ENCODE results near the gene LARP4B. TPM values are rescaled to one million over a fixed set of nuclear protein-coding genes. Genes with fewer than 3 reads are reported as not detected.

LARP4B gene
- polyA plus RNA-seq, 1 of the 3 experiments (the other 2 are of a cell fraction): 23.3 TPM

- H2AFZ ChIP-seq (ENCODE audit: low read depth): no peak overlapping the region
- no peaks in the 10 kb centered on the region for H3K27me3 ChIP-seq (ENCODE audit: insufficient read depth)
- peaks cover 0 to 2% of the 10 kb centered on the region in 2 experiments; a peak in 1 of 4 replicates for H3K4me1 ChIP-seq (ENCODE audit: control insufficient read depth in 1 of 2, insufficient read depth in 2 of 2, low read depth in 1 of 2, low read length in 1 of 2)
- H3K4me3 ChIP-seq (ENCODE audit: low read depth in 2 of 2, low read length in 1 of 2): no peak overlapping the region
- no peak overlapping the region for H3K27ac ChIP-seq (ENCODE audit: low read depth in 2 of 2, low read length in 1 of 2)
- CTCF ChIA-PET: no interaction called here
- POLR2A ChIA-PET: no interaction called here
- WGBS (ENCODE audit: low lambda C conversion rate): 94% methylated on average over 7 of the region's 7 CpGs
- H4K20me1 ChIP-seq (ENCODE audit: insufficient read depth): no peaks in the 10 kb centered on the region
- no peak overlapping the region for H3K9ac ChIP-seq
- DNase-seq: no peak
- TF ChIP-seq USF2 (IDR thresholded peaks at IDR 0.05; ENCODE audit: borderline replicate concordance, low read depth, low read length): no peak
- TF ChIP-seq YY1 (IDR thresholded peaks at IDR 0.05; ENCODE audit: low read depth): no peak
- TF ChIP-seq NFIC (IDR thresholded peaks at IDR 0.05; ENCODE audit: borderline replicate concordance): no peak
- no peak for TF ChIP-seq USF1 (IDR thresholded peaks at IDR 0.05; ENCODE audit: borderline replicate concordance, low read depth)
- no peak for TF ChIP-seq TAF1 (IDR thresholded peaks at IDR 0.05; ENCODE audit: borderline replicate concordance, low read depth, low read length)
- no peak for TF ChIP-seq RCOR1 (IDR thresholded peaks at IDR 0.05; ENCODE audit: low read length)
- TF ChIP-seq SMC3 (IDR thresholded peaks at IDR 0.05; ENCODE audit: low read depth, low read length): no peak
- no peak for TF ChIP-seq GABPA (IDR thresholded peaks at IDR 0.05; ENCODE audit: low read depth)
- TF ChIP-seq ZBTB33 (IDR thresholded peaks at IDR 0.05; ENCODE audit: borderline replicate concordance, low read depth): no peak
- TF ChIP-seq CTCF (IDR thresholded peaks at IDR 0.05): no peak
- TF ChIP-seq PBX3 (IDR thresholded peaks at IDR 0.05): no peak
- TF ChIP-seq GATA2 (CRISPR knock-in tag; IDR thresholded peaks at IDR 0.05): no peak
- no peak for TF ChIP-seq POLR2AphosphoS5 (IDR thresholded peaks at IDR 0.05; ENCODE audit: low read depth, low read length)
- no peak for TF ChIP-seq EZH2phosphoT487 (IDR thresholded peaks at IDR 0.05; ENCODE audit: borderline replicate concordance, low read depth)
- no peak for TF ChIP-seq FOXJ3 (CRISPR knock-in tag; IDR thresholded peaks at IDR 0.05)
- TF ChIP-seq RAD21 (IDR thresholded peaks at IDR 0.05; ENCODE audit: low read length): no peak
- no peak for TF ChIP-seq MAX (IDR thresholded peaks at IDR 0.05; ENCODE audit: low read depth)
- H3K79me2 ChIP-seq (ENCODE audit: insufficient read depth): peaks cover 15% of the 10 kb centered on the region
- H3F3A ChIP-seq (replicated peaks; ENCODE audit: insufficient read depth): no peaks in the 10 kb centered on the region
- no peaks in the 10 kb centered on the region for H3K9me3 ChIP-seq
- H3K36me3 ChIP-seq (replicated peaks in 1 of 2; ENCODE audit: control insufficient read depth in 1 of 2, insufficient read depth in 2 of 2, low read length in 1 of 2): peaks cover 56 to 88% of the 10 kb centered on the region in 2 experiments
- H3K9me2 ChIP-seq: no peaks in the 10 kb centered on the region
- no peak overlapping the region for H3K4me2 ChIP-seq
These were observed 106.6 kb downstream of the LARP4B start for GRCh38 chr10:824946-825345.
